HCT116 (cell line): ENCODE measurements around the gene LAD1. TPM values are rescaled to one million over a fixed set of nuclear protein-coding genes. Genes with fewer than 3 reads are reported as not detected.

Source experiments
- ATAC-seq: fragments of 200-7000 bp; cut with Tn5 transposase; 2 replicates; pipeline ENCODE4 v1.9.1; 2020; ENCODE audit warnings: mild to moderate bottlenecking, moderate library complexity
- BruUV-seq: library from RNA; stranded (reverse); fragments of 400-500 nt; replicated peaks from 2 replicates; lab custom pipeline; 2021; lab: Mats Ljungman, UMichigan
- CTCF ChIA-PET: fragments of 300-600 bp; sonication (Branson Sonifier 250); formaldehyde crosslinking; loops from one replicate; lab custom pipeline; 2021; ENCODE audit warnings: antibody characterized with exemption; lab: Charles Lee
- POLR2A ChIA-PET: fragments of 300-600, 350-600 bp; sonication (Branson Sonifier 250); formaldehyde crosslinking; loops from one replicate; lab custom pipeline; 2021; ENCODE audit warnings: antibody characterized with exemption; lab: Charles Lee
- RAD21 ChIA-PET, 2 experiments: fragments of 300-600 bp; sonication (Branson Sonifier 250); formaldehyde crosslinking; loops; one replicate each; lab custom pipeline; 2023; ENCODE audit warnings: low total read pairs in 2 of 2; ENCODE audit not compliant: uncharacterized antibody in 2 of 2, unreplicated experiment in 2 of 2, low non-redundant PET in 1 of 2; lab: Charles Lee
- DNase-seq: peaks from one replicate; pipeline ENCODE4 v3.0.0-alpha.2; 2010; ENCODE audit warnings: low read depth, low spot score
- H2AFZ ChIP-seq: fragments of 200-600 bp; shearing (Covaris generic), sonication (generic); 2 replicates; pipeline ENCODE4 v1.6.1; 2017; ENCODE audit warnings: low read depth, mixed run types, mixed read lengths, antibody characterized with exemption, low read length; ENCODE audit not compliant: poor library complexity, severe bottlenecking
- H3K27ac ChIP-seq: 2 replicates; pipeline ENCODE4 v1.5.1; 2012; ENCODE audit warnings: low read depth, low read length
- H3K27me3 ChIP-seq: fragments of 200-600 bp; sonication (generic); 2 replicates; pipeline ENCODE4 v1.6.1; 2016; ENCODE audit warnings: mixed run types, low read length, mixed read lengths; ENCODE audit not compliant: insufficient read depth
- H3K36me3 ChIP-seq, 2 experiments: fragments of 200-500 bp in 1 of 2; fragments of 200-600 bp in 1 of 2; sonication (Bioruptor generic) in 1 of 2; sonication (generic) in 1 of 2; 2 replicates each; pipeline versions ENCODE4 v1.5.1 to v1.6.1; 2014 to 2016; ENCODE audit warnings: low read length in 2 of 2, inconsistent platforms in 1 of 2, mixed read lengths in 1 of 2, mixed run types in 1 of 2; ENCODE audit not compliant: insufficient read depth in 2 of 2, control insufficient read depth in 1 of 2
- H3K4me1 ChIP-seq, 2 experiments: fragments of 200-600 bp in 1 of 2; sonication (generic) in 1 of 2; 2 replicates each; pipeline versions ENCODE4 v1.5.1 to v1.6.1; 2012 to 2017; ENCODE audit warnings: low read length in 2 of 2, inconsistent platforms in 1 of 2, mild to moderate bottlenecking in 1 of 2, mixed read lengths in 1 of 2, mixed run types in 1 of 2, moderate library complexity in 1 of 2; ENCODE audit not compliant: insufficient read depth in 2 of 2, control insufficient read depth in 1 of 2
- H3K4me2 ChIP-seq: fragments of 200-600 bp; sonication (generic); 2 replicates; pipeline ENCODE4 v1.6.1; 2017; ENCODE audit warnings: mixed run types, low read length, mixed read lengths
- H3K4me3 ChIP-seq, 2 experiments: fragments of 200-600 bp in 1 of 2; sonication (generic) in 1 of 2; replicated peaks in 1 of 2; 2 replicates each; pipeline ENCODE4 v1.5.1; 2011 to 2016; ENCODE audit warnings: low read length in 2 of 2, control low read depth in 1 of 2, low read depth in 1 of 2, mild to moderate bottlenecking in 1 of 2, mixed read lengths in 1 of 2, mixed run types in 1 of 2
- H3K79me2 ChIP-seq: fragments of 200-600 bp; sonication (generic); 2 replicates; pipeline ENCODE4 v1.6.1; 2017; ENCODE audit warnings: mild to moderate bottlenecking, mixed run types, low read length, moderate library complexity, mixed read lengths; ENCODE audit not compliant: insufficient read depth
- H3K9ac ChIP-seq: fragments of 200-600 bp; sonication (generic); 2 replicates; pipeline ENCODE4 v1.6.1; 2016; ENCODE audit warnings: low read length, mixed read lengths
- H3K9me2 ChIP-seq: fragments of 200-600 bp; sonication (generic), shearing (Covaris generic); 2 replicates; pipeline ENCODE4 v1.6.1; 2017; ENCODE audit warnings: mixed run types, mild to moderate bottlenecking, moderate library complexity; ENCODE audit not compliant: insufficient read depth
- H3K9me3 ChIP-seq, 2 experiments: fragments of 200-500 bp in 1 of 2; fragments of 200-600 bp in 1 of 2; sonication (Bioruptor generic) in 1 of 2; sonication (generic) in 1 of 2; 2 replicates each; pipeline ENCODE4 v1.6.1; 2014 to 2017; ENCODE audit warnings: low read length in 2 of 2, mixed read lengths in 2 of 2, inconsistent platforms in 1 of 2, low read depth in 1 of 2, mild to moderate bottlenecking in 1 of 2, mixed run types in 1 of 2, moderate library complexity in 1 of 2; ENCODE audit not compliant: control insufficient read depth in 1 of 2, insufficient read depth in 1 of 2
- H4K20me1 ChIP-seq: fragments of 200-600 bp; sonication (generic), shearing (Covaris generic); 2 replicates; pipeline ENCODE4 v1.6.1; 2017; ENCODE audit warnings: mixed run types, mild to moderate bottlenecking, moderate library complexity; ENCODE audit not compliant: insufficient read depth
- EZH2phosphoT487 ChIP-seq: fragments of 200-600 bp; IDR thresholded peaks from 2 replicates; pipeline ENCODE4 v1.6.1; 2018; ENCODE audit warnings: antibody characterized with exemption, borderline replicate concordance
- POLR2A ChIP-seq: IDR thresholded peaks from 2 replicates; pipeline ENCODE4 v1.7.0; 2011; ENCODE audit warnings: borderline replicate concordance; ENCODE audit not compliant: insufficient read depth, insufficient read length; ENCODE audit errors: extremely low read depth
- REST ChIP-seq: IDR thresholded peaks from 2 replicates; pipeline ENCODE4 v1.6.1; 2012; ENCODE audit warnings: low read depth
- TCF7L2 ChIP-seq: IDR thresholded peaks from 2 replicates; pipeline ENCODE4 v1.7.0; 2011; ENCODE audit warnings: borderline replicate concordance, inconsistent platforms; ENCODE audit not compliant: insufficient read depth, insufficient read length; ENCODE audit errors: extremely low read depth
- ZFX ChIP-seq: fragments of 450-650 bp; IDR thresholded peaks from 2 replicates; pipeline ENCODE4 v1.6.1; 2017
- intact Hi-C: fragments of 100-400 bp; cut with micrococcal nuclease; formaldehyde crosslinking; loops from 2 replicates; pipeline ENCODE4 v1.10.0; 2022
- total RNA-seq: library from RNA; stranded (reverse); gene quantifications from one replicate; pipeline ENCODE4 v1.2.1, GENCODE V29; 2021; ENCODE audit not compliant: unreplicated experiment
- TF ChIP-seq, protein P1 (sequence below), 3 experiments: fragments of 200-600 bp in 1 of 3; sonication (generic) in 1 of 3; IDR thresholded peaks in 2 of 3; conservative IDR thresholded peaks in 1 of 3; 2 replicates each; pipeline ENCODE4 v1.5.1; 2012 to 2017; ENCODE audit warnings: low read depth in 2 of 3, low read length in 2 of 3, antibody characterized with exemption in 1 of 3, borderline replicate concordance in 1 of 3, control low read depth in 1 of 3, mild to moderate bottlenecking in 1 of 3, mixed read lengths in 1 of 3, mixed run types in 1 of 3, moderate library complexity in 1 of 3; ENCODE audit not compliant: insufficient read depth in 1 of 3

Gene LAD1
- total RNA-seq, 1 experiment from 2014 or later: 56.1 TPM

DNA sequence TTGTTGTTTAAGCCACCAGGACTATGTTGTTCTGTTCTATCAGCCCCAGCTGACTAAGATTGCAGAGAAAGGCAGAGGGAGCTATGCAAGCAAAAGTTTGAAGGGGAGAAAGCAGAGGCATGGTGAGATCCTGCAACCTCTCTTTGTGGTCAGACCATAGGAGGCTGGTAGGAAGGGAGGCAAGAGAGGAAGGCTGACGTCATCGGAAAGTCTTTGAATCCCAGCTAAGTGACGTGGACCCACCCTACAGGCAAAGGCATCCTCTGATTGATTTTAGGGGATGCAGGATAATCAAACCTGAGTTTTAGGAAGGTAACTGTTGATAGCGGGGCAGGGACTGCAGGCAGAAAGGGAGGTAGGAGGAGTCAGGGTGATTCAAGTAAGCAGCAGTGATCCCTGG is 45.7 kb upstream of the LAD1 start:
- BruUV-seq: no TSS peak
- ChIA-PET RAD21 (no interaction called here), POLR2A (no interaction called here), CTCF (interaction anchor here (2.1 kb wide), 1 partner anchor 9 kb away, joined by 7 read pairs; no protein-coding TSS in a partner anchor)
- TF ChIP-seq POLR2A (no peak), TCF7L2 (no peak), EZH2phosphoT487 (no peak), ZFX (no peak)
- no peaks in the 10 kb centered on the region for H3K9me3 ChIP-seq
- DNase-seq (no peak), ATAC-seq (no peak)
- no peak overlapping the region for H3K4me2 ChIP-seq
- no peak overlapping the region for H3K4me3 ChIP-seq
- no peak overlapping the region for H2AFZ ChIP-seq
- no peaks in the 10 kb centered on the region for H3K9me2 ChIP-seq
- H3K36me3 ChIP-seq: no peaks in the 10 kb centered on the region
- H3K9ac ChIP-seq: no peak overlapping the region
- peaks cover 7 to 19% of the 10 kb centered on the region in 2 experiments; a peak in 3 of 4 replicates for H3K4me1 ChIP-seq
- H3K27me3 ChIP-seq: no peaks in the 10 kb centered on the region
- no peaks in the 10 kb centered on the region for H3K79me2 ChIP-seq
- intact Hi-C loops: no loop called here
- no peaks in the 10 kb centered on the region for H4K20me1 ChIP-seq
- no peak overlapping the region for H3K27ac ChIP-seq

GRCh38 chr1:201443747-201444146 is 44.6 kb upstream of the LAD1 start:
- Histone ChIP-seq H3K9me2 (no peaks in the 10 kb centered on the region), H3K9ac (no peak overlapping the region)

More at GRCh38 chr1:201443747-201444146, 44.6 kb upstream of the LAD1 start:
- H2AFZ ChIP-seq: no peak overlapping the region
- intact Hi-C loops: no loop called here
- TF ChIP-seq, protein P1, sequence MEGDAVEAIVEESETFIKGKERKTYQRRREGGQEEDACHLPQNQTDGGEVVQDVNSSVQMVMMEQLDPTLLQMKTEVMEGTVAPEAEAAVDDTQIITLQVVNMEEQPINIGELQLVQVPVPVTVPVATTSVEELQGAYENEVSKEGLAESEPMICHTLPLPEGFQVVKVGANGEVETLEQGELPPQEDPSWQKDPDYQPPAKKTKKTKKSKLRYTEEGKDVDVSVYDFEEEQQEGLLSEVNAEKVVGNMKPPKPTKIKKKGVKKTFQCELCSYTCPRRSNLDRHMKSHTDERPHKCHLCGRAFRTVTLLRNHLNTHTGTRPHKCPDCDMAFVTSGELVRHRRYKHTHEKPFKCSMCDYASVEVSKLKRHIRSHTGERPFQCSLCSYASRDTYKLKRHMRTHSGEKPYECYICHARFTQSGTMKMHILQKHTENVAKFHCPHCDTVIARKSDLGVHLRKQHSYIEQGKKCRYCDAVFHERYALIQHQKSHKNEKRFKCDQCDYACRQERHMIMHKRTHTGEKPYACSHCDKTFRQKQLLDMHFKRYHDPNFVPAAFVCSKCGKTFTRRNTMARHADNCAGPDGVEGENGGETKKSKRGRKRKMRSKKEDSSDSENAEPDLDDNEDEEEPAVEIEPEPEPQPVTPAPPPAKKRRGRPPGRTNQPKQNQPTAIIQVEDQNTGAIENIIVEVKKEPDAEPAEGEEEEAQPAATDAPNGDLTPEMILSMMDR (IDR thresholded peaks at IDR 0.05 in 2 of 3, conservative IDR thresholded peaks at IDR 0.05 in 1 of 3; ENCODE audit: borderline replicate concordance in 1 of 3, insufficient read depth in 1 of 3, low read depth in 2 of 3, low read length in 2 of 3): no peak
- TF ChIP-seq REST (no peak), TCF7L2 (no peak)
- ChIA-PET RAD21 (no interaction called here), CTCF (interaction anchor here (2.1 kb wide), 1 partner anchor 8 kb away, joined by 7 read pairs; no protein-coding TSS in a partner anchor), POLR2A (interaction anchor here (0.7 to 1.4 kb wide), 2 partner anchors 26 to 270 kb away, joined by 3 read pairs; partner anchors contain the start of gene PHLDA3)
- no peak for DNase-seq
- peaks cover 7 to 13% of the 10 kb centered on the region in 2 experiments; a peak in 3 of 4 replicates for H3K4me1 ChIP-seq
- no peak overlapping the region for H3K27ac ChIP-seq
- H3K79me2 ChIP-seq: no peaks in the 10 kb centered on the region
- H3K36me3 ChIP-seq: no peaks in the 10 kb centered on the region
- no TSS peak for BruUV-seq
- no peak for ATAC-seq
- H3K4me2 ChIP-seq: no peak overlapping the region
- no peaks in the 10 kb centered on the region for H3K9me3 ChIP-seq
- H3K4me3 ChIP-seq: no peak overlapping the region
- no peaks in the 10 kb centered on the region for H3K27me3 ChIP-seq
- no peaks in the 10 kb centered on the region for H4K20me1 ChIP-seq
